ENCODE data around the gene NPR2. TPM values are rescaled to one million over a fixed set of nuclear protein-coding genes. Genes with fewer than 3 reads are reported as not detected.

The NPR2 gene
- total RNA-seq, 2 donors from 2014 or later = 22.9 to 26.0 TPM

DNA sequence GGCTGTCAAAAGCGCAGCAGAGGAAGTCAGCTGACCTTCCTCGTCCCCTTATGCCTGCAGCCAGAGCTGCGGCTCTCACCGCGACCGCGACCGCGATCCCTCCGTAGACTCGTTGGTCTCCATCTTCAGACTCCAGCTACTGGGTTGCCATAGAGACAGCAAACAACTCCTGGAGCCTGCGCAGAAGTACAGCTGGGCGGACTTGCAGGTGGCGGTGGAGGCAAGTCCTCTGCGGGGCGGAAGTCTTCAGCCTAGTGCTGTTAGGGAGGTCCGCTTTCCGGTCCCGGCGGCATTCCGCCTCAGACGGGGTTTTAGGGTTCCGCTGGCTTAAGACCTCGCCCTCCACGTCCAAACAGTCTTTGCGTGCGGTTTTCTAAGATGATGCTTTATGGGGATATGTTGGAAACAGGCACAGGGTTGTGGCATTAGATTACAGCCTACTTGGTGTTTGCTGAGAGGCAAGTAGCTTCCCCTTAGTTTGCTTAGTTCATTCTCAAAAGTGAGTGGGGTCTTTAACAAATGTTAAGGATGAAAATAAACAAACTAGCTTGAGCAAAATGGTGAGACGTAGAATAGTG is 20.7 kb downstream of the NPR2 start, which contains the start of gene SPAG8:
TSS of gene SPAG8 (minus strand) at position 238 of the 578 bp plus-strand sequence. CDS start at position 123, 115 bp downstream.
- TF ChIP-seq, protein P1, sequence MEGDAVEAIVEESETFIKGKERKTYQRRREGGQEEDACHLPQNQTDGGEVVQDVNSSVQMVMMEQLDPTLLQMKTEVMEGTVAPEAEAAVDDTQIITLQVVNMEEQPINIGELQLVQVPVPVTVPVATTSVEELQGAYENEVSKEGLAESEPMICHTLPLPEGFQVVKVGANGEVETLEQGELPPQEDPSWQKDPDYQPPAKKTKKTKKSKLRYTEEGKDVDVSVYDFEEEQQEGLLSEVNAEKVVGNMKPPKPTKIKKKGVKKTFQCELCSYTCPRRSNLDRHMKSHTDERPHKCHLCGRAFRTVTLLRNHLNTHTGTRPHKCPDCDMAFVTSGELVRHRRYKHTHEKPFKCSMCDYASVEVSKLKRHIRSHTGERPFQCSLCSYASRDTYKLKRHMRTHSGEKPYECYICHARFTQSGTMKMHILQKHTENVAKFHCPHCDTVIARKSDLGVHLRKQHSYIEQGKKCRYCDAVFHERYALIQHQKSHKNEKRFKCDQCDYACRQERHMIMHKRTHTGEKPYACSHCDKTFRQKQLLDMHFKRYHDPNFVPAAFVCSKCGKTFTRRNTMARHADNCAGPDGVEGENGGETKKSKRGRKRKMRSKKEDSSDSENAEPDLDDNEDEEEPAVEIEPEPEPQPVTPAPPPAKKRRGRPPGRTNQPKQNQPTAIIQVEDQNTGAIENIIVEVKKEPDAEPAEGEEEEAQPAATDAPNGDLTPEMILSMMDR (conservative IDR thresholded peaks at IDR 0.05) = no peak
- peak within 1 kb of the TSS; percentile 87 for H3K27ac Mint-ChIP-seq
- Histone ChIP-seq H3K36me3 (ENCODE audit: control insufficient read depth, insufficient read depth, low read length) (peaks cover 11% of the 10 kb centered on the region), H3K27ac (ENCODE audit: low read depth, low read length) (peak within 1 kb of the TSS; percentile 6), H3K9ac (ENCODE audit: extremely low read depth, low read length, poor library complexity, severe bottlenecking) (no peak within 1 kb of the TSS), H3K9me3 (ENCODE audit: control insufficient read depth, low read length) (no peaks in the 10 kb centered on the region), H3K4me3 (ENCODE audit: low read length) (peak within 1 kb of the TSS; percentile 78), H3K27me3 (ENCODE audit: control insufficient read depth, insufficient read depth, low read length, poor library complexity, severe bottlenecking) (peaks cover 3% of the 10 kb centered on the region), H3K4me1 (ENCODE audit: control insufficient read depth, insufficient read depth, low read length) (no peaks in the 10 kb centered on the region)
- peaks cover 19% of the 10 kb centered on the region for H3K4me1 Mint-ChIP-seq
- peaks cover 6% of the 10 kb centered on the region for H3K27me3 Mint-ChIP-seq (ENCODE audit: insufficient read depth)
- peak; percentile 98 for DNase-seq
- WGBS, 2 experiments (ENCODE audit: insufficient coverage in 1 of 2, insufficient read length in 1 of 2) = 6 to 8% methylated on average over 13 to 28 of the region's 28 CpGs
- H3K9me3 Mint-ChIP-seq = no peaks in the 10 kb centered on the region
- peaks cover 8% of the 10 kb centered on the region for H3K36me3 Mint-ChIP-seq (ENCODE audit: low read depth)
- H3K4me3 Mint-ChIP-seq = peak within 1 kb of the TSS; percentile 60

DNA sequence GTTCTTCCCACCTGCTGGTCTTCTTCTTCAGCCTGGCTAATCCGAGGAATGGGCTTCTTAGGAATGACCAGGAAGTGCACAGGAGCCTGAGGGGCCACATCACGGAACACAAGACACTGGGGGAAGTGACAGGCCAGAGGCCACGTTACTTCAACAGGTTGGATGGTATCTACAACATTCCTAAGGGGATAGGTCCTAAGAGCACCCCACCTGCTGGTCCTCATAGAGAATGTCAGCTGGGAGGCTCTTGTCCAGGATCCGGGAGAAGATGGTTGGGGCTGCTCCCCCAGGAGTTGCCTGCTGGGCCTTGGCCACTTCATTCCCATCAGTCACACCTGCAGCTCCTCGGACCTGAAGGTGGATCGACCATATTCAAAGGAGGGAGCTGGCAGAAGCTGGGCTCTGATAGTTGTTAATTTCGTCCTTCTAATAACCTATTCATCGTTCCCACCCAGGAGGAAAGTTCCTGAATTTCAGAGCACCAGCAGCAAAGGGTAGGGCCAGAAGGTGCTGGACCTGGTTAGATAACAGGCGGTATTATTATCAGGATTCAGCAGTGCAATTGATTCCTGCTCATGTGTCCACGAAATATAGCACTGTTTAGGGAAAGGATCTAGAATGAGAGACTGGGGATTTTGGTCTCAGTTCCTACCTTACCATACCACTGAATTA is 22.2 kb downstream of the NPR2 start:
- 83 to 88% methylated on average over 5 to 10 of the region's 10 CpGs for WGBS, 2 experiments (ENCODE audit: insufficient coverage in 1 of 2, insufficient read length in 1 of 2)
- H3K4me3 ChIP-seq (ENCODE audit: low read length) = peak overlapping the region; percentile 84
- peak; percentile 72 for DNase-seq

DNA sequence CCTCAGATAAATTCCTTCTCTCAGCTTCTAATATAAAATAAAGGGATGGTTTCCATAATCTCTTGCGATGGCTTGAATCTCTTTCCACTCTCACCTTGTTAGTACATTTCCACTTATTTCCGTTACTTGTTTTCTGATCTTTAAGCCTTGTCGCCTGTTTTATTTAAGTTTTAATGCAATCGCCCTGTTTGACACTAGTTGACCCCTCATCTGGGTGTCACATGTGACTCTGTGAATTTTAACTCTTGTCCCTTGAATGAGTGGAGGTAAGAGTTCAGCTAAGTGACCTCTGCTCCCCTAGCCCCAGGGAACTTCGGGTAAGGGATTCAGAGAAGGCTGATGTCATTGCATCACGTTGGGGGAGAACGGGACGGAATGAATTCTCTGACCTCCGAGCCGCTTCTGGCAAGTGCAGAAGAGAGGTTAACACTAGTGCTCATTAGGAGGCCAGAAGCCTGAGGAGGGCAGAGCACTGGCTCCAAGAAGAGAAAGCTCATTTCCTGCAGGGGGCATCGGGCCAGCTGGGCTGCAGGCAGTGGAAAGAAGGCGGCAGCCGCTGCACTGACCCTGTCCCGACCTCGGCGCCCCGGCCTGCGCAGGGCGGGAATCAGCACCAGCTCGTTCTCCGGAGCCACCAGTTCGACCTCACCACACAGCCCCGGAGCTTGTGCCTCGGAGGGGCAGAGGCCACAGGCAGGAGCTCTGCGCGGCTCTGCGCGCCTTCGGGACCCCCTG is 22.9 kb downstream of the NPR2 start:
- Mint-ChIP-seq H3K4me1 (peaks cover 19% of the 10 kb centered on the region), H3K27me3 (ENCODE audit: insufficient read depth) (peaks cover 10% of the 10 kb centered on the region), H3K36me3 (ENCODE audit: low read depth) (peaks cover 3% of the 10 kb centered on the region), H3K27ac (peak overlapping the region; percentile 84), H3K9me3 (no peaks in the 10 kb centered on the region), H3K4me3 (peak overlapping the region; percentile 81)
- no peaks in the 10 kb centered on the region for H3K9me3 ChIP-seq (ENCODE audit: control insufficient read depth, low read length)
- H3K36me3 ChIP-seq (ENCODE audit: control insufficient read depth, insufficient read depth, low read length) = no peaks in the 10 kb centered on the region
- peak overlapping the region; percentile 84 for H3K4me3 ChIP-seq (ENCODE audit: low read length)
- H3K4me1 ChIP-seq (ENCODE audit: control insufficient read depth, insufficient read depth, low read length) = no peaks in the 10 kb centered on the region
- peak overlapping the region; percentile 92 for H3K27ac ChIP-seq (ENCODE audit: low read depth, low read length)
- peak overlapping the region; percentile 74 for H3K9ac ChIP-seq (ENCODE audit: extremely low read depth, low read length, poor library complexity, severe bottlenecking)
- TF ChIP-seq, protein P1 (conservative IDR thresholded peaks at IDR 0.05) = peak; percentile 69
- 11 to 27% methylated on average over 10 to 29 of the region's 29 CpGs for WGBS, 2 experiments (ENCODE audit: insufficient coverage in 1 of 2, insufficient read length in 1 of 2)
- DNase-seq = peak; percentile 93
- H3K27me3 ChIP-seq (ENCODE audit: control insufficient read depth, insufficient read depth, low read length, poor library complexity, severe bottlenecking) = peaks cover 11% of the 10 kb centered on the region

More for the DNA sequence above, 22.2 kb downstream of the NPR2 start:
- Mint-ChIP-seq H3K27me3 (ENCODE audit: insufficient read depth) (peaks cover 10% of the 10 kb centered on the region), H3K9me3 (no peaks in the 10 kb centered on the region), H3K4me3 (peak overlapping the region; percentile 81), H3K36me3 (ENCODE audit: low read depth) (peaks cover 3% of the 10 kb centered on the region), H3K4me1 (peaks cover 19% of the 10 kb centered on the region), H3K27ac (peak overlapping the region; percentile 84)
- Histone ChIP-seq H3K4me1 (ENCODE audit: control insufficient read depth, insufficient read depth, low read length) (no peaks in the 10 kb centered on the region), H3K9ac (ENCODE audit: extremely low read depth, low read length, poor library complexity, severe bottlenecking) (peak overlapping the region; percentile 74), H3K27ac (ENCODE audit: low read depth, low read length) (no peak overlapping the region), H3K36me3 (ENCODE audit: control insufficient read depth, insufficient read depth, low read length) (no peaks in the 10 kb centered on the region), H3K27me3 (ENCODE audit: control insufficient read depth, insufficient read depth, low read length, poor library complexity, severe bottlenecking) (peaks cover 11% of the 10 kb centered on the region), H3K9me3 (ENCODE audit: control insufficient read depth, low read length) (no peaks in the 10 kb centered on the region)
- TF ChIP-seq, protein P1 (conservative IDR thresholded peaks at IDR 0.05) = peak; percentile 75
